ENCODE data around the gene GSTA2. TPM values are rescaled to one million over a fixed set of nuclear protein-coding genes. Genes with fewer than 3 reads are reported as not detected.
A peak's percentile ranks its signal among the peaks of the same experiment; 100 is the strongest.

The GSTA2 gene
- total and polyA plus RNA-seq, 2 of the 13 experiments (the other 11 are each of a cell fraction or from before 2014, with no cell fraction given), result 0.75 to 13.7 TPM

DNA sequence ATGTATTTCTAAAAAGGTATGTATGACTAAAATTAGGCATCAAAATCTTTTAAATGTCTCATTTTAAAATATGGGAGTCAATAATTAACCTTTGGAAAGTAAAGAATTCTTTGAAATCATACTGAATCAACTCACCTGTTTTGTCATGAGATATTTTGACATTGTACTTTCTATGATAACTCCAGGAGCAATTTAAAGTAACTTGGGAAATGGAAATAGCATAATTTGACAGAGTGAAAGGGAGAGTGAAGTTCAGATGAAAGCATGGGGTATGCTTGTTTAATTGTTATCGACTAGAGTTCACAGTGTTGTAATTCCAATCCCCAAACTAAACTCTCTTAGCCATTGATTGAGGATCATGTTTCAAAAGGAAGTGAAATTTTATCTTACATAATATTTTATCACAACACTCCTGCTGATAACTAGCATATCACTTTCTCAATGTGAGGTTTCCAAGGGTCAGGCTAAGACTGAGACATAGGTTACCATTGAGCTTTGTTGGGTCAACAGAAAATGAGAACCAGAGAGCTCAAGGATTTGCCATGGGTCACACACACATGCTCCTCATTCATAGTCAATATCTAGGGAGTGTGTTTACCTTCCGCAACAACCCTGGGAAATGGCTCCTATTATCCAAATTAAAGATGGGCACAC, 38.0 kb upstream of the GSTA2 start (continued):
- TF ChIP-seq, protein P1, sequence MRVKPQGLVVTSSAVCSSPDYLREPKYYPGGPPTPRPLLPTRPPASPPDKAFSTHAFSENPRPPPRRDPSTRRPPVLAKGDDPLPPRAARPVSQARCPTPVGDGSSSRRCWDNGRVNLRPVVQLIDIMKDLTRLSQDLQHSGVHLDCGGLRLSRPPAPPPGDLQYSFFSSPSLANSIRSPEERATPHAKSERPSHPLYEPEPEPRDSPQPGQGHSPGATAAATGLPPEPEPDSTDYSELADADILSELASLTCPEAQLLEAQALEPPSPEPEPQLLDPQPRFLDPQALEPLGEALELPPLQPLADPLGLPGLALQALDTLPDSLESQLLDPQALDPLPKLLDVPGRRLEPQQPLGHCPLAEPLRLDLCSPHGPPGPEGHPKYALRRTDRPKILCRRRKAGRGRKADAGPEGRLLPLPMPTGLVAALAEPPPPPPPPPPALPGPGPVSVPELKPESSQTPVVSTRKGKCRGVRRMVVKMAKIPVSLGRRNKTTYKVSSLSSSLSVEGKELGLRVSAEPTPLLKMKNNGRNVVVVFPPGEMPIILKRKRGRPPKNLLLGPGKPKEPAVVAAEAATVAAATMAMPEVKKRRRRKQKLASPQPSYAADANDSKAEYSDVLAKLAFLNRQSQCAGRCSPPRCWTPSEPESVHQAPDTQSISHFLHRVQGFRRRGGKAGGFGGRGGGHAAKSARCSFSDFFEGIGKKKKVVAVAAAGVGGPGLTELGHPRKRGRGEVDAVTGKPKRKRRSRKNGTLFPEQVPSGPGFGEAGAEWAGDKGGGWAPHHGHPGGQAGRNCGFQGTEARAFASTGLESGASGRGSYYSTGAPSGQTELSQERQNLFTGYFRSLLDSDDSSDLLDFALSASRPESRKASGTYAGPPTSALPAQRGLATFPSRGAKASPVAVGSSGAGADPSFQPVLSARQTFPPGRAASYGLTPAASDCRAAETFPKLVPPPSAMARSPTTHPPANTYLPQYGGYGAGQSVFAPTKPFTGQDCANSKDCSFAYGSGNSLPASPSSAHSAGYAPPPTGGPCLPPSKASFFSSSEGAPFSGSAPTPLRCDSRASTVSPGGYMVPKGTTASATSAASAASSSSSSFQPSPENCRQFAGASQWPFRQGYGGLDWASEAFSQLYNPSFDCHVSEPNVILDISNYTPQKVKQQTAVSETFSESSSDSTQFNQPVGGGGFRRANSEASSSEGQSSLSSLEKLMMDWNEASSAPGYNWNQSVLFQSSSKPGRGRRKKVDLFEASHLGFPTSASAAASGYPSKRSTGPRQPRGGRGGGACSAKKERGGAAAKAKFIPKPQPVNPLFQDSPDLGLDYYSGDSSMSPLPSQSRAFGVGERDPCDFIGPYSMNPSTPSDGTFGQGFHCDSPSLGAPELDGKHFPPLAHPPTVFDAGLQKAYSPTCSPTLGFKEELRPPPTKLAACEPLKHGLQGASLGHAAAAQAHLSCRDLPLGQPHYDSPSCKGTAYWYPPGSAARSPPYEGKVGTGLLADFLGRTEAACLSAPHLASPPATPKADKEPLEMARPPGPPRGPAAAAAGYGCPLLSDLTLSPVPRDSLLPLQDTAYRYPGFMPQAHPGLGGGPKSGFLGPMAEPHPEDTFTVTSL (CRISPR knock-in tag; IDR thresholded peaks at IDR 0.05; ENCODE audit: borderline replicate concordance), result peak; percentile 58; the same call in 1 of the 2 replicates
- TF ChIP-seq TAF15 (IDR thresholded peaks at IDR 0.05; ENCODE audit: low read depth, low read length, poor library complexity, severe bottlenecking), result no peak
- TF ChIP-seq MIER3 (CRISPR knock-in tag; IDR thresholded peaks at IDR 0.05; ENCODE audit: borderline replicate concordance), result no peak; the same call in 1 of the 2 replicates
- no peak for TF ChIP-seq CBX2 (IDR thresholded peaks at IDR 0.05; ENCODE audit: low read depth, low read length)
- TF ChIP-seq CBX2 (CRISPR knock-in tag; IDR thresholded peaks at IDR 0.05; ENCODE audit: low read depth), result no peak
- peak; percentile 95 for TF ChIP-seq ISL2 (CRISPR knock-in tag; IDR thresholded peaks at IDR 0.05)
- TF ChIP-seq POGZ (CRISPR knock-in tag; IDR thresholded peaks at IDR 0.05), result peak; percentile 68
- no peak for TF ChIP-seq GABPB1 (CRISPR knock-in tag; IDR thresholded peaks at IDR 0.05)
- no peak for TF ChIP-seq HOXA9 (CRISPR knock-in tag; IDR thresholded peaks at IDR 0.05; ENCODE audit: borderline replicate concordance)
- TF ChIP-seq ZKSCAN1 (IDR thresholded peaks at IDR 0.05; ENCODE audit: low read length), result no peak
- no peak; the same call in 1 of the 2 replicates for TF ChIP-seq ZNF747 (CRISPR knock-in tag; IDR thresholded peaks at IDR 0.05; ENCODE audit: borderline replicate concordance)
- TF ChIP-seq SIX4 (CRISPR knock-in tag; IDR thresholded peaks at IDR 0.05), result peak; percentile 98
- no peak for TF ChIP-seq GTF3A (CRISPR knock-in tag; conservative IDR thresholded peaks at IDR 0.05)
- 0 out of 2 replicates have a peak, but pooled peaks have one; percentile 59 for TF ChIP-seq ZNF761 (CRISPR knock-in tag; conservative IDR thresholded peaks at IDR 0.05)
- no peak for TF ChIP-seq ZNF121 (CRISPR knock-in tag; IDR thresholded peaks at IDR 0.05)
- peak; percentile 81; the same call in 1 of the 2 replicates for TF ChIP-seq MIXL1 (CRISPR knock-in tag; IDR thresholded peaks at IDR 0.05)
- no peak for TF ChIP-seq ZNF33B (CRISPR knock-in tag; IDR thresholded peaks at IDR 0.05)
- no peak for TF ChIP-seq ZNF605 (CRISPR knock-in tag; IDR thresholded peaks at IDR 0.05)
- peak; percentile 33; the same call in 1 of the 2 replicates for TF ChIP-seq REPIN1 (CRISPR knock-in tag; IDR thresholded peaks at IDR 0.05; ENCODE audit: borderline replicate concordance, low read depth)
- TF ChIP-seq, protein P2, sequence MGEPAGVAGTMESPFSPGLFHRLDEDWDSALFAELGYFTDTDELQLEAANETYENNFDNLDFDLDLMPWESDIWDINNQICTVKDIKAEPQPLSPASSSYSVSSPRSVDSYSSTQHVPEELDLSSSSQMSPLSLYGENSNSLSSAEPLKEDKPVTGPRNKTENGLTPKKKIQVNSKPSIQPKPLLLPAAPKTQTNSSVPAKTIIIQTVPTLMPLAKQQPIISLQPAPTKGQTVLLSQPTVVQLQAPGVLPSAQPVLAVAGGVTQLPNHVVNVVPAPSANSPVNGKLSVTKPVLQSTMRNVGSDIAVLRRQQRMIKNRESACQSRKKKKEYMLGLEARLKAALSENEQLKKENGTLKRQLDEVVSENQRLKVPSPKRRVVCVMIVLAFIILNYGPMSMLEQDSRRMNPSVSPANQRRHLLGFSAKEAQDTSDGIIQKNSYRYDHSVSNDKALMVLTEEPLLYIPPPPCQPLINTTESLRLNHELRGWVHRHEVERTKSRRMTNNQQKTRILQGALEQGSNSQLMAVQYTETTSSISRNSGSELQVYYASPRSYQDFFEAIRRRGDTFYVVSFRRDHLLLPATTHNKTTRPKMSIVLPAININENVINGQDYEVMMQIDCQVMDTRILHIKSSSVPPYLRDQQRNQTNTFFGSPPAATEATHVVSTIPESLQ (CRISPR knock-in tag; conservative IDR thresholded peaks at IDR 0.05), result no peak
- TF ChIP-seq PRPF4 (IDR thresholded peaks at IDR 0.05; ENCODE audit: low read depth, low read length, poor library complexity, severe bottlenecking), result no peak
- no peak for TF ChIP-seq NFE2L1 (CRISPR knock-in tag; IDR thresholded peaks at IDR 0.05; ENCODE audit: borderline replicate concordance)
- no peak for TF ChIP-seq CHCHD3 (CRISPR knock-in tag; IDR thresholded peaks at IDR 0.05)
- TF ChIP-seq ZNF724P (CRISPR knock-in tag; IDR thresholded peaks at IDR 0.05; ENCODE audit: borderline replicate concordance), result no peak
- TF ChIP-seq HOXA5 (CRISPR knock-in tag; IDR thresholded peaks at IDR 0.05), result peak; percentile 71; the same call in 1 of the 2 replicates
